IPS-18c (cell line): ENCODE measurements around the gene NDUFC1.
"Not testable (repeated sequence)": the region's sequence is repeated elsewhere in the genome, so short reads cannot be mapped to it uniquely, and the experiment has no call there.

Experiments used
- H3K4me3 ChIP-seq: 2 replicates; pipeline ENCODE4 v1.7.0; 2013; ENCODE audit warnings: low read depth, mild to moderate bottlenecking, low read length, moderate library complexity; ENCODE audit not compliant: insufficient read depth
- H3K9me3 ChIP-seq: one replicate; pipeline ENCODE4 v1.6.1; 2013; ENCODE audit warnings: mild to moderate bottlenecking, low read length, moderate library complexity; ENCODE audit not compliant: control insufficient read depth, insufficient read depth

Gene NDUFC1

GRCh38 chr4:139273835-139274234 lies 28.4 kb downstream of the NDUFC1 start:
- no peak overlapping the region for H3K4me3 ChIP-seq
- no peaks in the 10 kb centered on the region for H3K9me3 ChIP-seq

DNA sequence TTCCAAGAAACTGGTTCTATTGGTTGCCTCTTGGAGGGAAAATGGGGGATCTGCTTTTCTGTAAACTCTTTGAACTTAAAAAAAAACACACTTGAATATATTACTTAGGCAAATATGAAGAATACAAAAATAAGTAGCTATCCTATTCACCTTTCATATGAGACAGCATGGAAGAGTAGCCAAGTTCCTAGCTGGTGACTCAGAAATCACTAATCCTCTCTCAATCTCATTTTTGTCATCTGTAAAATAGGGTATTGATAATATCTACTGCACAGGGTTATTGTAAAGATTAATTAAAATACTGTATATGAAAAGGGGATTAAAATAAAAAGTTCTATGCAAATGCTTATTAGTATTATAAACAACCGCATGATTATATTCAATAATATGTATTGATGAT lies 35.0 kb downstream of the NDUFC1 start:
- no peak overlapping the region for H3K4me3 ChIP-seq
- H3K9me3 ChIP-seq = no peaks in the 10 kb centered on the region

DNA sequence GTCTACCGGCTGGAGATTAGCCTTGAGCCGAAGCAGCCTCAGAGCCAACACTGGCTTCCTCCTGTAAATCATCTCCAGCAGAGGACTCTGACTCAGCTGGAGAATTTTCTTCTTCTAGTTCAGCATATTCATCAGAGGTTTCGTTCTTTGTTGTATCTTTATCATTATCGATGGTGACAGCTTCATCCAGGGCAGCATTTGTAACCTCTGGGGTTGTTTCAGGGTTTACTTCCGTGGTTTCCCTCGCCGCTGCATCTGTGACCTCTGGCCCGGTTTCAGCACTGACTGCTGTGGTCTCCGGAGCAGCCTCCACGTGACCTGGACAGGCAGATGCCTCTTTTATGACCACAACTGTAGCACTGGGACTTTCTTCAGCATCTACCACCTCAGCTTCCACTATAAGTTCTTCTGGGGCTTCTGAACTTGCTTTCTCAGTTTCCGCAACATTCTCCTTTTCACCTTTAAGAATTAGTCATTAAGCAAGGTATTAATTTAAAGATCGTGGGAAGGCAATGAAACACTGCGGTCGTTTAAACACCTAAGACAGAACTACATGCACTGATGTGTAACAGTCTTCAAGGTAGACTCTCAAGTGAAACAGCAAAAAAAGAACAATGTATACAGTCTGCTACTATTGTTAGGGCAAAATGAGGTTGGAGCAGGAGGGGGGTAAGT lies 35.6 kb downstream of the NDUFC1 start:
- no peak overlapping the region for H3K4me3 ChIP-seq

DNA sequence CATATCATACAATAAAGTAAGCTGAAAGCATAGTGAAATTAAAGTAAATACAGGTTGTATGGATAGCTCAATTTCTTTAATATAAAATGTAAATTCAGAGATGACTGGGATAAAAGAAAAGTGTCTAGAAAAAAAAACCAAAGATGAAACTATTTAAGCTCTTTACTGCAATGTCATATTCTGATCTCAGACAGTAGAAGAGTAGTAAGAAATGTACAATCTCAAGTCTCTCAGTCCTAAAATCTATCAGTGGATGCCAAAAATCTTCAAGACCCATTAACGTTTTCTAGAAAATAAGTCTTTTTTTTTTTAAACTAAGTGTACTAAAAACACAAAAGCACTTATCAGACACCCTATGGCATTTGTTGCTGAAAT lies 36.1 kb downstream of the NDUFC1 start:
- Histone ChIP-seq H3K9me3 (no peaks in the 10 kb centered on the region), H3K4me3 (no peak overlapping the region)

More for the DNA sequence above, 35.6 kb downstream of the NDUFC1 start:
- no peaks in the 10 kb centered on the region for H3K9me3 ChIP-seq

DNA sequence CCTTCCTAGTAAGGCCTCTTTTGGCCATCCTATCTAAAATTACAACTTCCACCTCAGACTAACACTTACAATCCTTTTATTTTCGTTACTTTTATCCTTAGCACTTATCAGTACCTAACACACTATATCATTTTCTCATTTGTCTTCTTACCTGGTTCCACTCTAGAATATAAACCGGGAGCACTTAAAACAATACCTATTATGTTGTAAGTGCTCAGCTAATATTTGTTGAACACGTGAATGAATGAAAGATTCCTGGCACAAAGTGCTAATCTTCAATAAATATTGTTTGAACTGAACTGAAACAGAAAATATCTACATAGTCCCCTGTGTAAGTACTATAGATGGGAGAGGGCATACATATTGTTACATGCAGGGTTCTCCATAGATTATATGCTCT lies 36.6 kb downstream of the NDUFC1 start:
- H3K4me3 ChIP-seq = no peak overlapping the region

GRCh38 chr4:139256349-139256748 lies 45.9 kb downstream of the NDUFC1 start:
- Histone ChIP-seq H3K4me3 (no peak overlapping the region), H3K9me3 (no peaks in the 10 kb centered on the region)

More for the DNA sequence above, 36.6 kb downstream of the NDUFC1 start:
- no peaks in the 10 kb centered on the region for H3K9me3 ChIP-seq

DNA sequence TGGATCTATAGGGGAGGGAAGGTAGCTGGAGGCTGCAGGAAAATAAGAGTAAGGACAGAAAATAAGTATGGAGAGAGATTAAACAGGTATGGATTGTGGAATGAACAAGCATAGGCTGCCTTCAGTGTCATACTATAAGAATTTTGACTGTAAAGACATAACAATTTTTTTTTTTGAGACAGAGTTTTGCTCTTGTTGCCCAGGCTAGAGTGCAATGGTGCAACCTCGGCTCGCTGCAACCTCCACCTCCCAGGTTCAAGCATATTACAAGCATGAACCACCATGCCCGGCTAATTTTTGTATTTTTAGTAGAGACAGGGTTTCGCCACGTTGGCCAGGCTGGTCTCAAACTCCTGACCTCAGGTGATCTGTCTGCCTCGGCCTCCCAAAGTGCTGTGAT lies 46.7 kb downstream of the NDUFC1 start:
- not testable (repeated sequence) for H3K4me3 ChIP-seq

DNA sequence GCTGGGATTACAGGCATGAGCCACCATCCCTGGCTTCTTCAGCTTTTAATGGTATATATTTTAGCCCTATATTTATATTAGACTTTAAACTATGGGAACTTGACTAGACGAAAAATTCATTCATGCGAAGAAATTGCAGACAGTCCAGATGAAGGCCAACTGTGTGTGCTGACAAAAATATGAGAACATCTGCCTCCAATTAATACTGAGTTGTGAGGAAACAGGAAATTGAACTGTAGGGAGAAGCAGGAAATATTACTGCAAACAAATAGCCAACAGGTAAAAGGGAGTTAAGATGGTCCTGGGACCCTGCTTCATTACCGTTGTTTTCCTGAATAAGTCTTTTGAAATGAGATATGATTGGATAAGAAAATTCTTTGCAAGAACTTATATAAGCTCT lies 48.6 kb downstream of the NDUFC1 start:
- Histone ChIP-seq H3K4me3 (no peak overlapping the region), H3K9me3 (no peaks in the 10 kb centered on the region)

More for the DNA sequence above, 46.7 kb downstream of the NDUFC1 start:
- not testable (repeated sequence) for H3K9me3 ChIP-seq

GRCh38 chr4:139253046-139253445 lies 49.2 kb downstream of the NDUFC1 start:
- no peaks in the 10 kb centered on the region for H3K9me3 ChIP-seq
- H3K4me3 ChIP-seq = no peak overlapping the region

GRCh38 chr4:139247700-139248238 lies 54.5 kb downstream of the NDUFC1 start:
- Histone ChIP-seq H3K9me3 (no peaks in the 10 kb centered on the region), H3K4me3 (no peak overlapping the region)

DNA sequence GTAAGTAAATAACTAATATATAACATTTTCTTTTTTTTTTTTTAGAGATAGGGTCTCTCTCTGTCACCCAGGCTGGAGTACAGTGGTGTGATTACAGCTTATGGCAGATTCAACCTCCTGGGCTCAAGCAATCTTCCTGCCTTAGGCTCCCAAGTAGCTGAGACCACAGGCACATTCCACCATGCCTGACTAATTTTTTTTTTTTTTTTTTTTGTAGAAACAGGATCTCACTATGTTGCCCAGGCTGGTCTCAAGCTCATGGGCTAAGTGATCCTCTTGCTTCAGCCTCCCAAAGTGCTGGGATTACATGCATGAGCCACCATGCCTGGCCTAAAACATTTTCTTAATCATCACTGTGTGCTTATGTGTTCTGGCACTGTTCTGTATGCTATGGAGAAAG lies 55.0 kb downstream of the NDUFC1 start:
- no peak overlapping the region for H3K4me3 ChIP-seq
- no peaks in the 10 kb centered on the region for H3K9me3 ChIP-seq

DNA sequence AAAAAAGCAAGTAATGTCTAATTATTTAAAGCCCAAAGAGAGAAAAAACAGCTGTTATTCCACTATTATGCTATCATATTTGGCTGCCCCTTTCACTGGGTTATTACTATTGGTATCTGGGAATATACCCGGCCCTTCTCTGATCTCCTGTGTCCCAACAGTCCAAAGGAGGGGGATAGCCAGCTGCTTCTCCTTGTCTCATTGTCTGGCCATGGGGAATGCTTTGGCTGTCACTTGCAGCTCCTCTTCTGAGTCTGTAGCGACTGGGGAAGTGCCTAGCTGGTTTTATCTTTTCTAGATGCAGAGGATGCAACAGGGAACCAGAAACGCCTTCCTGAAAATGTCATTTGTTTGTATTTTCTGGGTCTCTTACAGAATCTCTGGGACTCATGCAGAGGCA lies 56.1 kb downstream of the NDUFC1 start:
- no peaks in the 10 kb centered on the region for H3K9me3 ChIP-seq
- no peak overlapping the region for H3K4me3 ChIP-seq

- H3K4me3 ChIP-seq = no peak overlapping the region
- H3K9me3 ChIP-seq = no peaks in the 10 kb centered on the region
Observed at GRCh38 chr4:139245590-139245989, 56.7 kb downstream of the NDUFC1 start.

GRCh38 chr4:139243448-139244365 lies 58.6 kb downstream of the NDUFC1 start:
- Histone ChIP-seq H3K4me3 (no peak overlapping the region), H3K9me3 (no peaks in the 10 kb centered on the region)

DNA sequence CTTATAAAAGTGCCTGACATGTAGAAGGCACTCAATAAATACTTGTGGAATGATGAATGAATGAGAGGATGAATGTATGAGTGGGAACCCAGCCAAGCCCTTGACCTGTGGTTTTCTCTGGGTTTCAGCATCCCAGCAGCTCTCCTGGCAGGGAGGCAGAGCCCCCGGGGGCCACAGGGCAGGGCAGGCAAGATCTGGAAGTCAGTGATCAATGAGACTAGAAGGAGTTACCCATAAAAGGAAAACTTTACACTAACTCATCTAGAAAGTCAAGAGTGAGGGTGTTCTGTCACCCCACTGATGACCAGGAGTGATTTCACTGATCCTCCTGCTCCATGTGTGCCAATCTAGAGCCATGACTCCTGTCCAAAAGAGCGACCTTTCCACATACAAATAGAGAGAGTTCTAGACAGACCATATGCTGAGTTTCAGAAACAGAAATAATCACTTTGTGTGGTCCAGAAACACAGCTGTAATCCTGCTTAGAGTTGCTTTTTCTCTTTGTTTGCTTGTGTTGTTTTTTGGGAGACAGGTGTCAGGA lies 59.7 kb downstream of the NDUFC1 start:
- Histone ChIP-seq H3K9me3 (no peaks in the 10 kb centered on the region), H3K4me3 (no peak overlapping the region)

DNA sequence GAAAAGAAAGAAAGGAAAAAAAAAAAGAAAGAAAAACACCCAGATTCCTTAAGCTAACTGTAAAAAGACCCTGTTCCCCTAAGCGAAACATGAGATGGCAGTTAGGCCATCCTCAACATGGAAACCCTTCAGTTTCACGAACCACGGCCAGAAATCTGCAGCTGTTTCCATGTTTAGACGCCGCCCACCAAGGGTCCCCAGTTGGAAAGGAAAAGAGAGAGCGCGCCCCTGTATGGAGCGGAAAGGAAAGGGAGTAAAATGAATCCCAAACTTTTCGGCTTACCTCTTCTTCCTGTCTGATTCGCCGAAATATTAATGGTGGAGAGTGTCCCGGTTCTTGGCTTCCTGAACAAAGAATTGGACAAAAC lies 60.5 kb downstream of the NDUFC1 start:
- Histone ChIP-seq H3K9me3 (no peaks in the 10 kb centered on the region), H3K4me3 (no peak overlapping the region)

- Histone ChIP-seq H3K9me3 (peaks cover 2% of the 10 kb centered on the region), H3K4me3 (peak overlapping the region; percentile 32; the same call in 1 of the 2 replicates)
Observed at GRCh38 chr4:139241086-139241783, 61.0 kb downstream of the NDUFC1 start.
